Glutamatergic neuron (in vitro differentiated cells): ENCODE measurements around the gene PSMB3. TPM values are rescaled to one million over a fixed set of nuclear protein-coding genes. Genes with fewer than 3 reads are reported as not detected.
"Not testable (repeated sequence)": the region's sequence is repeated elsewhere in the genome, so short reads cannot be mapped to it uniquely, and the experiment has no call there.

Experiments used
- DNase-seq: peaks from one replicate; pipeline ENCODE4 v3.0.0; 2022
- H3K27ac Mint-ChIP-seq: one replicate; pipeline ENCODE4 v1.8.0; 2020; ENCODE audit warnings: mild to moderate bottlenecking, mixed read lengths, inconsistent platforms; ENCODE audit not compliant: unreplicated experiment
- H3K27me3 Mint-ChIP-seq: one replicate; pipeline ENCODE4 v1.8.0; 2020; ENCODE audit warnings: mild to moderate bottlenecking, moderate library complexity, mixed read lengths, inconsistent platforms; ENCODE audit not compliant: unreplicated experiment
- H3K36me3 Mint-ChIP-seq: one replicate; pipeline ENCODE4 v1.8.0; 2020; ENCODE audit warnings: mild to moderate bottlenecking, mixed read lengths, inconsistent platforms; ENCODE audit not compliant: unreplicated experiment
- H3K4me1 Mint-ChIP-seq: one replicate; pipeline ENCODE4 v1.8.0; 2020; ENCODE audit warnings: mild to moderate bottlenecking, low read depth, mixed read lengths, inconsistent platforms; ENCODE audit not compliant: unreplicated experiment
- H3K4me3 Mint-ChIP-seq: one replicate; pipeline ENCODE4 v1.8.0; 2020; ENCODE audit warnings: mild to moderate bottlenecking, mixed read lengths, inconsistent platforms; ENCODE audit not compliant: unreplicated experiment
- H3K9me3 Mint-ChIP-seq: one replicate; pipeline ENCODE4 v1.8.0; 2020; ENCODE audit warnings: mild to moderate bottlenecking, moderate library complexity, mixed read lengths, inconsistent platforms; ENCODE audit not compliant: unreplicated experiment
- CTCF ChIP-seq: fragments of 200-600 bp; sonication (generic); IDR thresholded peaks from one replicate; pipeline ENCODE4 v1.5.0; 2021; ENCODE audit not compliant: partially characterized antibody, unreplicated experiment
- total RNA-seq: library from RNA; stranded (reverse); fragmentation: NEBNext Ultra II Directional; extraction: Animal tissue kit (Norgen Biotek cat#: 25700); gene quantifications from one replicate; pipeline ENCODE4 v1.2.1, GENCODE V29; 2021; ENCODE audit not compliant: unreplicated experiment

The PSMB3 gene
- total RNA-seq, 1 donor from 2014 or later = 121 TPM

DNA sequence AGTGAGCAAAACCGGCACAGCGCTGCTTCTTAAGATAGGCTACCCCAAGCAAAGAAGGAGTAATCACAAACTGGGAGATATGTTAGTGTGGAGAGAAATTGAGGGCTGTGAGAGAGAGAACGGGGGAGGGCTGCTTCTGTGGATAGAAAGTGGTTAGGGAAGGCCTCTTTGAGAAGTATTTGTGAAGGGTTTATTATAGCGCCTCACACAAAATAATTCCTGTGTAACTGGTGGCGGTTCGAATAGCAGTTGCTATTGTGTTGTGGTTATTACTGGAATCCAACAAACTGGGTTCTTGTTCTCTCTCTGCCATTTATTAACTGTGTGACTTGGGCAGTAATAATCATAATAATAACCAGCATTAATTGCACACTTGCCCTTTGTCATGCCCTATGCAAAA lies 31.6 kb upstream of the PSMB3 start:
- no peak for TF ChIP-seq CTCF
- Mint-ChIP-seq H3K9me3 (peaks cover 3% of the 10 kb centered on the region), H3K4me1 (peaks cover 18% of the 10 kb centered on the region), H3K27ac (no peak overlapping the region), H3K36me3 (no peaks in the 10 kb centered on the region), H3K4me3 (no peak overlapping the region), H3K27me3 (peaks cover 4% of the 10 kb centered on the region)
- no peak for DNase-seq

DNA sequence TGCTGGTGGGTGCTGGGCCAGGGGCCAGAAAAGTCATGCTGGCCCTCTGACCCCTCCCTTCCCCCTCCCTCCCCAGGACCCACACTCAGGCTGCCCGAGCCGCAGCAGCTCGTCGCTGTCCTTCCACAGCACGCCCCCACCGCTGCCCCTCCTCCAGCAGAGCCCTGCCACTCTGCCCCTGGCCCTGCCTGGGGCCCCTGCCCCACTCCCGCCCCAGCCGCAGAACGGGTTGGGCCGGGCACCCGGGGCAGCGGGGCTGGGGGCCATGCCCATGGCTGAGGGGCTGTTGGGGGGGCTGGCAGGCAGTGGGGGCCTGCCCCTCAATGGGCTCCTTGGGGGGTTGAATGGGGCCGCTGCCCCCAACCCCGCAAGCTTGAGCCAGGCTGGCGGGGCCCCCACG lies 30.7 kb upstream of the PSMB3 start:
- no peak overlapping the region for H3K27ac Mint-ChIP-seq
- H3K27me3 Mint-ChIP-seq = peaks cover 4% of the 10 kb centered on the region
- peaks cover 3% of the 10 kb centered on the region for H3K9me3 Mint-ChIP-seq
- no peaks in the 10 kb centered on the region for H3K36me3 Mint-ChIP-seq
- H3K4me3 Mint-ChIP-seq = no peak overlapping the region
- no peak for DNase-seq
- TF ChIP-seq CTCF = no peak
- H3K4me1 Mint-ChIP-seq = peaks cover 21% of the 10 kb centered on the region

DNA sequence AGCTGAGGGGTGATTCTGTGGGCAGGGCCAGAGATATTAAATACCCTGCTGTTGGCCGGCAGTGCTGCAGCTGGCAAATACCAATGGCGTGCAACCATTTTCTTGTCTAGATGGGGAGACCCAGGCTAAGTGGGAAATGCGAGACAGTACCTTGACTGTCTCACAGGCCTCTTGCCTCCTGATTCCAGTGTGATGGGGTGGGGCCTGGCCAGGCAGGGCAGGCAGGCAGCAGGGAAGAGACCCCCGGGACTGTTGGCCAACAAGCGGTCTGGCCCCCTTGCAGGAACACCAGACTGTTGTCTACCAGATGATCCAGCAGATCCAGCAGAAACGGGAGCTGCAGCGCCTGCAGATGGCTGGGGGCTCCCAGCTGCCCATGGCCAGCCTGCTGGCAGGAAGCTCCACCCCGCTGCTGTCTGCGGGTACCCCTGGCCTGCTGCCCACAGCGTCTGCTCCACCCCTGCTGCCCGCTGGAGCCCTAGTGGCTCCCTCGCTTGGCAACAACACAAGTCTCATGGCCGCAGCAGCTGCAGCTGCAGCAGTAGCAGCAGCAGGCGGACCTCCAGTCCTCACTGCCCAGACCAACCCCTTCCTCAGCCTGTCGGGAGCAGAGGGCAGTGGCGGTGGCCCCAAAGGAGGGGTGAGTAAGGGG lies 28.1 kb upstream of the PSMB3 start:
- Mint-ChIP-seq H3K4me3 (peak overlapping the region; percentile 20), H3K36me3 (no peaks in the 10 kb centered on the region), H3K27ac (peak overlapping the region; percentile 48), H3K27me3 (peaks cover 2% of the 10 kb centered on the region), H3K4me1 (peaks cover 15% of the 10 kb centered on the region), H3K9me3 (peaks cover 6% of the 10 kb centered on the region)
- peak; percentile 39 for DNase-seq
- TF ChIP-seq CTCF = peak; percentile 16

- H3K4me1 Mint-ChIP-seq = peaks cover 15% of the 10 kb centered on the region
- no peaks in the 10 kb centered on the region for H3K36me3 Mint-ChIP-seq
- no peak for DNase-seq
- H3K27me3 Mint-ChIP-seq = peaks cover 2% of the 10 kb centered on the region
- no peak overlapping the region for H3K4me3 Mint-ChIP-seq
- H3K27ac Mint-ChIP-seq = peak overlapping the region; percentile 28
- peaks cover 8% of the 10 kb centered on the region for H3K9me3 Mint-ChIP-seq
- TF ChIP-seq CTCF = no peak
Measured at GRCh38 chr17:38725066-38725465, 27.5 kb upstream of the PSMB3 start.

DNA sequence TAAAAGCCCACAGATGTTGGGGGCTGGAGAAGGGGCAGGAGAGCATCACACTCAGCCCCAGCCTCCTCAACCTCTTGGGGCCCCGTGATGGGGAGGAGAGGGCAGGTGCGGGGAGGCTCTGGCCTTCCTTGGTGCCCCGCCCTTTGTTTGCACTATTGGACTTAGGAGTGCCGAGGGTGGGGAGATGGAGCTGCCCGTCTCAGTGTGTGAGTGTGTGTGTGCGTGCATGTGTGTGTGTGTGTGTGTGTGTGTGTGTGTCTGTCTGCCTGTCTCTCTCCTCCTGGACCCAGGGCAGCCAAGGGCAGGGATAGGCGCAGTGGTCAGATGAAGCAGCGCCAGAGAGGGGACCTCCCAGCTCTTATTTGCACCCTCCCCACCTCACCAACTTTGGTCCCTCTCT lies 26.4 kb upstream of the PSMB3 start:
- H3K27ac Mint-ChIP-seq, H3K36me3 Mint-ChIP-seq, H3K4me3 Mint-ChIP-seq, H3K27me3 Mint-ChIP-seq, DNase-seq: not testable (repeated sequence)
- peaks cover 11% of the 10 kb centered on the region for H3K4me1 Mint-ChIP-seq
- H3K9me3 Mint-ChIP-seq = peaks cover 10% of the 10 kb centered on the region

DNA sequence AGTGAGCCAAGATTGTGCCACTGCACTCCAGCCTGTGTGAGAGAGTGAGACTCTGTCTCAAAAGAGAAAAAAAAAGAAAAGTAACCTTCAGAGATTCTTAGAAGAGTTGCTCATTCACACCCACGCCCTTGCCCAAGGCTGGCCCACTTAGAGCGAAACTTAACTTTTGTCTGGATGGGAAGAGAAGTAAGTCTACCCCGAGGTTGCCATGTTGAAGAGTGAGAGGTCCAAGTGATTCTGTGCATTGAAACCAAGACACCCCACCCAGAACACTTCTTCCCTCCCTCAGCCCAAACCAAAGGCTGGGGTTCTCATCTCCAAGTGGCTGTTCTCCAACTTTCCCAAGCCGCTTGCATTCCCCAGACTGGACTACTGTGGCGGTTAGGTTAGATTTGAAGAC lies 24.8 kb upstream of the PSMB3 start:
- no peak for DNase-seq
- no peak overlapping the region for H3K27ac Mint-ChIP-seq
- TF ChIP-seq CTCF = no peak
- H3K4me3 Mint-ChIP-seq = no peak overlapping the region
- H3K9me3 Mint-ChIP-seq = peaks cover 11% of the 10 kb centered on the region
- H3K36me3 Mint-ChIP-seq = no peaks in the 10 kb centered on the region
- H3K27me3 Mint-ChIP-seq = peaks cover 5% of the 10 kb centered on the region
- H3K4me1 Mint-ChIP-seq = peaks cover 8% of the 10 kb centered on the region
